ENCODE results near the gene ADAMTSL2.

The ADAMTSL2 gene

DNA sequence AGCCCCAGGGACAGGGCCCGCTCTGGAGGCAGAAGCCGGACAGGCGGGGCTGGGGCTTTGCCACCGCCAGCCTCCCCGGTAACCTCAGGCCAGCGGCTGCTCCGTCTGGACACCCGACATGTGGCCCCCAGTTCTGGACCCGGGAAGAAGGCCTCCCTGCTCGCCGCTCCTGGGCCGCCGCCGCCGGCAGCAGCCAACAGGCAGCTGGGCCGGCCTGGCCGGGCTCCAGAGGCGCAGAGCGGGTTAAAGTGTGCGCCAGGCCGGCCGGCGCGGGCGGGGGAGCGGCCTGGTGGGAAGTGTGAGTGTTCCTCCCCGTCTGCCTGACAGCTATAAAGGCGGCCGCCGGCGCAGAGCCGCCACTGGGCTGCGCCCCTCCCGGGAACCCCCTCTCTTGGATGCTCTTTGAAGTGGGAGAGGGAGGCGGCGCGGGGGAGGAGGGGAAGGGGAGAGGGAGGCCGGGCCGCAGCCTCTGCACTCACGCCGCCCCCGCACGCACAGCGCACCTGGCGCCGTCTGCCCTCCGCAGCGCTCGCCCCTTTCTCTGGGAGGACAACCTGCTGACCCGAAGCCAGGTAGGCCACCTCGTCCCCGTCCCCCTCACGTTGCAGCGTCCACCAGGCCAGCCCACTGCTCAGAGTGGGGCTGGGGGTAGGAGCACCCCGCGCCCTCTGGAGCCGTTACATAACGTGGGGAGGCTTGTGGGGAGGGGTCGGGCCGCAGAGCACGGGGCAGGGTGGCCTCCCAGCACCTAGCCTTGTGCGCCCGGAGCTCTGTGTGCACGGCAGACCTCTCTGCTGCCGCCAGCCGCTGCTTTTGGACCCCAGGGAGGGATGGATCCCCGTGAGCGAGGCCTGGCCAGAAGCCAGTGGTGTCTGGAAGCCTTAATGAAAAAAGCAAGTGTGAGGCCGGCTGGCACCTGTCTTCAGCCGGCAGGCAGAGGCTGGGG, at the start of gene ADAMTSL2:
ADAMTSL2 (plus strand) TSS at position 359 of the 946 bp plus-strand sequence. CDS start 2,009 bp downstream, outside the sequence.
- DNase-seq, result peak; percentile 37

DNA sequence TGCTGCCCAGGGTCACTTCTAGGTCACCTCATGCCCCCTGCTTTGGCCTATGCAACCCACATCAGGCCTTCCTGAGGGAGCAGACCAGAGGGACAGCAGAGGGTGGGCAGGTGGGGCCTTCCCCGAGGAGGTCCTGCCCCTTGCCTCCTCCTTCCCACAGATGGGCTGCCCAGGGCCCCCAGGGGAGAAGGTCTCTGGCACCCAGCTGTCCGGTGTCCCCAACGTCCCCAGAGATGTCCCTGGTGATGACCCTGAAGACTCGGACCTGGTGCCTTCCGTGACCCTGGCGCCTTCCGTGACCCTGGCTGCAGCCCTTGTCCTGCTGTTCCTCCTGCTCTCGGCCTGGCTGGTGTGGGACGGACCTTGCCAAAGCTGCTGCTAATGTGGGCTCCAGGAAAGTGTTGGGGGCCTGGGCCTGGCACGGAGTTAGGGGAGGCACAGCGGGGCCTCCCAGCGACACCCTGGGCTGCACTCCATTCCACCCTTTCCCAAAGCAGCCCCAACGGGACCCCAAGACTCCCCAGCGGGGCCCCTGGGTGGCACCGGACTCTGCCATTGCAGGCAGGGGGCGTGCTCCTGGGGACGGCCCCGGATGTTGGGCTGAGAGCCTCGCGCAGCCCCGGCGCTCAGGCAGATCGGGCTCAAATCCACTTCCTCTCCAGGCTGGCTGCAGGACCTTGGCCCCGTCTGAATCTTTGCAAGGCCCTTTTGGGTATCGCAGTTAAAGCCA, 48.8 kb upstream of the ADAMTSL2 start:
- no peak for DNase-seq

GRCh38 chr9:133487331-133487725, 47.2 kb upstream of the ADAMTSL2 start:
- no peak for DNase-seq

- no peak for DNase-seq
Measured at GRCh38 chr9:133488686-133489252, 45.7 kb upstream of the ADAMTSL2 start.

GRCh38 chr9:133489253-133490190, 45.0 kb upstream of the ADAMTSL2 start:
- no peak for DNase-seq

- no peak for DNase-seq
Measured at GRCh38 chr9:133490201-133490681, 44.3 kb upstream of the ADAMTSL2 start.

DNA sequence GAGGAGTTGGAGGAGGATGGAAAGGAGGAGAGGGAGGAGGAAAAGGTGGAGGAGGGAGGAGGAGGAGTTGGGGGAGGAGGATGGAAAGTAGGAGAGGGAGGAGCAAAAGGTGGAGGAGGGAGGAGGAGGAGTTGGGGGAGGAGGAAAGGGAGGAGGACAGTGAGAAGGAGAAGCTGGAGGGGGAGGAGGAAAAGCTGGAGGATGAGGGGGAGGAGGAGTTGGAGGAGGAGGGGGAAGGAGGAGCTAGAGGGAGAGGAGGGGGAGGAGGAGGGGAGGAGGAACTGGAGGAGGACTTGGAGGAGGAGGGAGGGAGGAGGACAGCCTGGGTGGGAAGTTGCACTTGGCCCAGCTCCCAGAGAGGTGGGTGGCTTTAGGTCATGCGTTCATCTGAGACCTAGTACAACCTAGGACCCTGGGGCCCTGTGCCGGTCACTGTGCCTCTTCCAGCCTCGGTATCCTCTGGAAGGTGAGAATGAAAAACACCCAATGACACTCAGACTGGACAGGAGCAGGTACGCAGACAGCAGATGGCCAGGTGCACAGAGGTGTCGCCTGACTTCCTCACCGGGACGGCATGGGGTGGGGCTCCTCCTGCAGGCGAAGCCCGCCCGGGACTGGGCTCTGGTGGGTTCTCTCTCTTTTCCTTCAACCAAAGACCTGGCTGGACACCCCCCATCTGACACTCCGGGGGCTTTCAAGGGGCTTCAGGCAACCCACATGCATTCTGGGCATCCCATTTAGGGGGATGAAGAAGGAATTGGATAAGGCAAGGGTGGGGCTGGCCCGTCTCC, 43.4 kb upstream of the ADAMTSL2 start:
- DNase-seq, result no peak

- DNase-seq, result no peak
Measured at GRCh38 chr9:133491656-133491925, 42.9 kb upstream of the ADAMTSL2 start.

- DNase-seq, result no peak
Measured at GRCh38 chr9:133492061-133493021, 42.2 kb upstream of the ADAMTSL2 start.

GRCh38 chr9:133493428-133493827, 41.1 kb upstream of the ADAMTSL2 start:
- no peak for DNase-seq

- no peak for DNase-seq
Measured at GRCh38 chr9:133493845-133494540, 40.5 kb upstream of the ADAMTSL2 start.

GRCh38 chr9:133494636-133495326, 39.7 kb upstream of the ADAMTSL2 start:
- DNase-seq, result no peak

DNA sequence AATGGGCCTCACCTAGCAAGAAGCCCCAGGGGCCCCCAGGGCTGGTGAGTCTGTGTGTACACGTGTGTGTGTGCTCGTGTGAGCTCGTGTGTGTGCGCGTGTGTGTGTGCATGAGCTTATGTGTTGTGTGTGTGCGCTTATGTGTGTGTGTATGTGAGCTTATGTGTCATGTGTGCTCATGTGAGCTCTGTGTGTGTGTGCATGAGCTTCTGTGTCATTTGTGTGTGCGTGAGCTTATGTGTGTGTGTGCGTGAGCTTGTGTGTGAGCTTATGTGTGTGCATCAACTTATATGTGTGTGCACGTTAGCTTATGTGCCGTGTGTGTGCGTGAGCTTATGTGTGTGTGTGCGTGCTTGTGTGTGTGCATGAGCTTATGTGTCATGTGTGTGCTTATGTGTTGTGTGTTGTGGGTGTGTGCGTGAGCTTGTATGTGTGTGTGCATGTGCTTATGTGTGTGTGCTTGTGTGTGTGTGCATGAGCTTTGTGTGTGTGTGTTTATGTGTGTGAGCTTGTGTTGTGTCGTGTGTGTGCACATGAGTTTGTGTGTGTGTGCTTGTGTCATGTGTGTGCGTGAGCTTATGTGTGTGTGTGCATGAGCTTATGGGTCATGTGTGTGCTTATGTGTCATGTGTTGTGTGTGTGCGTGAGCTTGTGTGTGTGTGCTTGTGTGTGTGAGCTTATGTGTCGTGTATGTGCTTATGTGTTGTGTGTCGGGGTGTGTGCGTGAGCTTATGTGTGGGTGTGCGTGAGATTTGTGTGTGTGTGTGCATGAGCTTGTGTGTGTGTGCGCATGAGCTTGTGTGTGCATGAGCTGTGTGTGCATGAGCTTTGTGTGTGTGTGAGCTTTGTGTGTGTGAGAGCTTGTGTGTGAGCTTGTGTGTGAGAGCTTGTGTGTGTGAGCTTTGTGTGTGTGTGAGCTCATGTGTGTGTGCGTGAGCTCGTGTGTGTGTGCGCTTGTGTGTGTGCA, 38.9 kb upstream of the ADAMTSL2 start:
- no peak for DNase-seq

- no peak for DNase-seq
Measured at GRCh38 chr9:133496861-133497842, 37.4 kb upstream of the ADAMTSL2 start.

- no peak for DNase-seq
Measured at GRCh38 chr9:133499132-133499891, 35.2 kb upstream of the ADAMTSL2 start.

- no peak for DNase-seq
Measured at GRCh38 chr9:133499892-133500270, 34.6 kb upstream of the ADAMTSL2 start.
